GM19025 (cell line): Measurements from ENCODE around the gene ACTR1B.
"Not testable (repeated sequence)": the region's sequence is repeated elsewhere in the genome, so short reads cannot be mapped to it uniquely, and the experiment has no call there.

Experiments
- ATAC-seq: cut with Tn5 transposase; IDR thresholded peaks from one replicate; pipeline ENCODE4 v1.9.1; 2021; ENCODE audit warnings: mild to moderate bottlenecking, low read depth, moderate library complexity; ENCODE audit not compliant: unreplicated experiment

The ACTR1B gene

DNA sequence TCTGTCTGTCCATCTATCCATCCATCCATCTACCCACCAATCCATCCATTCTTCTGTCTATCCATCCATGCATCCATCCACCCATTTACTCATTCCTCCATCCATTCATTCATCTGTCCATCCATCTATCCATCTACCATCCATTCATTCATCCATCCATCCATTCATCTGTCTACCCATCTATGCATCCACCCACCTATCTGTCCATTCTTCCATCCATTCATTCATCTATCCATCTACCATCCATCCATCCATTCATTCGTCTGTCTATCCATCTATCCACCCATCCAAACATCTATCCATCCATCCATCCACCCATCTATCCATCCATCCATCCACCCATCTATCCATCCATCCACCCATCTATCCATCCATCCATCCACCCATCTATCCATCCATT lies 43.4 kb downstream of the ACTR1B start:
- ATAC-seq, result not testable (repeated sequence)

DNA sequence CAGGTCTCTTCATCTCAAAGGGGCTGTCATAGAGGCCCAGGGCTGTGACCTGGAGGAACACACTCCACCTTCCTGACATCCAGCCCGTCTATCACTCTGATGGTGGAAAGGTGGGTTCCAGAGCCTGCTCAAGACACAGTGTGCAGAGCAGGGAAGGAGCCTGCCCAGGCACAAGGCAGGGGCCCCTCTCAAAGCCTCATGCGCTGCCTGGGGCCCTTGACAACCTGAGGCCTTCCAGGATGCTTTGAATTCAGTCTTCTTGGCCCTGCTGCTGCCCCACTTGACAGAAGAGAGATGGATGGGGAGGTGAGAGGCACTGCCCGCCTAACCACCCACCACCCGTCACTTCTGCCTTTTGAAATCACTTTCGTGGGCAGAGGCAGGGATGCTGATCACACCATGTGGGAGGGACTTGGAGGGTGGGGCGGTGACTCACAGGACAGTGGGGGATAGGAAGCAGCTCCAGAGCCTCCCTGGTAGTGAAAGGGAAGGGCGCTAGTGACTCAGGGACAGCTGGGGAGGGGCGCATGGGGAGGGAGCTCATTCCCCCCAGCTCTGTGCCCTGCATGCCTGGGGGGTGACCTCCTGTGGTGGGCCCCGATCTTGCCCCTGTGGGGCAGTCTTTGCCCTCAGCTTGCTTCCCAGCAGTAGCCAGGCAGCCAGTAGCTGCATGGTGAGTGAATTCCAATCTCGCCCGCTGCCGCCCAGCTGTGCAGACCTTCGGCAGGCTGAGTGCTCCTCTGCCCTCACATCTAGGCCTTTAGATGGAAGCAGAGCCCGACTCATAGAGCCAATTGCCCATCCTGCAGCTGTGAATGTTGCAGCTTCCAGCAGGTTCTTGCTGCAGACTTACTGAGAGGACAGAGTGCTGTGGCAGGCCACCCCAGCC lies 44.7 kb downstream of the ACTR1B start:
- not testable (repeated sequence) for ATAC-seq

DNA sequence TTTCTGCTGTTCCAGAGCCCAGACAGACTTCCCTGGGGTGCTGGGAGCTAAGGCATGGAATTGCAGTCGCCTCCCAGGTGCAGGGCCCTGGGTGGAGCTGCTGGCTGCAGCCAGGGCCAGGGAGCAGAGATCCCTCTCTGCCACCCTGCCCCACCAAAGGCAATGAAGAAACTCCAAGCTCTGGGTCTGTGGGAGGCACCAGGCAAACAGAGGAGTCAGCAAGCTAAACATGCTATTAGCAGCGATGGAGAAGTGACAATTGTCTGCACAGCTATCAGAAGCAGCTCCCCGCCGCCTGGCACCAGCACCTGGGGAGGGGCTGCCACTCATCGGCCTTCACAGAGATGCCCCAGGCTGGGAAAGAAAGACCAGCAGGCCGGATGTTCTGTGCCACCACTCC lies 45.9 kb downstream of the ACTR1B start:
- no peak for ATAC-seq

DNA sequence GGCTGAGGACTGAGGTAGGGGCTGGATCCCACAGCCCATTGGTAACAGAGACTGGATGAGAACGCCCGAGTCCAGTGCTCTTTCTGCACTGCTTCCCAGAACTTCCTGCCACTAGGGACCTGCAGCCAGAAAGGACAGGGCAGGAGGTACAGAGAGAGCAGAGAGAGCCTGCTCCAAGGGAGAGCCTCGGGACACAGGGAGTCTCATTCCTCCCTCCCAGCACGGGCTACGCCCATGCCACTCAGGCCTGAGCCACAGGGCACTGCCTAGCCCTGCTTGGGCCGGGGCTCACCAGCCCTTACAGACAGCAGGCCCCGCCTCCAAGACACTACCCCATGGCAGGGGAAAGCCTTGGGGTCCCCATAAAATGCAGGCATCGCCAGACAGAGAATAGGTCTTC lies 48.1 kb downstream of the ACTR1B start:
- ATAC-seq, result not testable (repeated sequence)

DNA sequence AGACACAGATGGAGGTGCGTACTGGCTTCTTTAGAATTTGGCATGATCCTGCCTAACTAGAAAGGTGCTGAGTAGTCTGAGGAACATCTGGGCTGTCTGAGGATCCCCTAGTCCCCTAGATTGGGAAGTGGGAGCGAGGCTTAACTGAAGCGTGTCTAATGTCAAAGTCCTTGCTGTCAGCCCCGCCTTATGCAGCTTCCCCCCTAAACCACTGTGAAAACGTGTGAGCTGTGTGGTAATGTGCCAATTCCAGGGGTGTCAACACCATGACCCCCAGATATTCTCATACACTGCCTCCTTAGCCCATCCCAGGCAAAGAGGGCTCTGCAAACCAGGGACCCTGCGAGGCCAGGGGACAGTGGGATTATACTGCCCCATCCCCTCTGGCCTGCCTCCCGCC lies 51.9 kb downstream of the ACTR1B start:
- ATAC-seq, result not testable (repeated sequence)

DNA sequence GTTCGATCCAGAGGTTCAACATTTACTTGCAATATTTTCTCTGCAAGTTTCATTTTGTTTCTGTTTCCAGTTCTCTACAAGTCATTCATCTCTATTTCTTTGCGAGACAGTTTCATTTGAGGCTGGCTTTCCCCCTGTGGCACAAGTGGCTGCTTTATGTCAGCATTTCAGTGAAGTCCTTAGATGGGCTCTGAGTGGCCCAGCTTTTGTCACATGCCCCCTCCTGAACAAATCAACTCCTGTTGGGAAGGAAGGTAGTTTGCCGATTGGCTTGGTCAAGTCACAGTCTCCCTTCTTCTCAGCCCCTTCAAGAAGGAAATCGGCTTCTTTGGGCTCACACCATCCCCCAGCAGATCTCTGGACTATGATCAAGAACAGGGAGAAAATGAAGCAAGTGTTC lies 55.1 kb downstream of the ACTR1B start:
- ATAC-seq, result not testable (repeated sequence)
